Left ventricle myocardium inferior (tissue), 1 donor: ENCODE data around the gene RIC8A. TPM values are rescaled to one million over a fixed set of nuclear protein-coding genes. Genes with fewer than 3 reads are reported as not detected.
"Not testable (repeated sequence)": the region's sequence is repeated elsewhere in the genome, so short reads cannot be mapped to it uniquely, and the experiment has no call there.

Experiments
- DNase-seq: peaks from one replicate; pipeline ENCODE4 v3.0.0-alpha.2; 2020
- H3K27ac ChIP-seq: fragments of 200-600 bp; replicated peaks from 2 replicates; pipeline ENCODE4 v1.8.0; 2021
- H3K27me3 ChIP-seq: fragments of 200-600 bp; 2 replicates; pipeline ENCODE4 v1.8.0; 2021; ENCODE audit warnings: low read depth
- H3K36me3 ChIP-seq: fragments of 200-600 bp; 2 replicates; pipeline ENCODE4 v1.8.0; 2021
- H3K4me1 ChIP-seq: fragments of 200-600 bp; 2 replicates; pipeline ENCODE4 v1.8.0; 2021
- H3K4me3 ChIP-seq: fragments of 200-600 bp; 2 replicates; pipeline ENCODE4 v1.8.0; 2021; ENCODE audit warnings: mild to moderate bottlenecking, moderate library complexity
- H3K9me3 ChIP-seq: fragments of 200-600 bp; replicated peaks from 2 replicates; pipeline ENCODE4 v1.8.0; 2021
- intact Hi-C: fragments of 100-400 bp; cut with micrococcal nuclease; formaldehyde crosslinking; loops from one replicate; pipeline ENCODE4 v1.11.0; 2022
- total RNA-seq: library from RNA; stranded (reverse); fragmentation: NEBNext Ultra II Directional; extraction: Animal tissue kit (Norgen Biotek cat#: 25700); gene quantifications from one replicate; pipeline ENCODE4 v1.2.1, GENCODE V29; 2021
- TF ChIP-seq, protein P1 (sequence below): fragments of 200-600 bp; IDR thresholded peaks from 2 replicates; pipeline ENCODE4 v1.8.0; 2021; ENCODE audit warnings: antibody characterized with exemption, mild to moderate bottlenecking, borderline replicate concordance
- donor health status: DM: no; HTN: yes; CAD: no; lungs with severe emphysema.

The RIC8A gene
- total RNA-seq, 1 donor from 2014 or later, result 46.1 TPM

DNA sequence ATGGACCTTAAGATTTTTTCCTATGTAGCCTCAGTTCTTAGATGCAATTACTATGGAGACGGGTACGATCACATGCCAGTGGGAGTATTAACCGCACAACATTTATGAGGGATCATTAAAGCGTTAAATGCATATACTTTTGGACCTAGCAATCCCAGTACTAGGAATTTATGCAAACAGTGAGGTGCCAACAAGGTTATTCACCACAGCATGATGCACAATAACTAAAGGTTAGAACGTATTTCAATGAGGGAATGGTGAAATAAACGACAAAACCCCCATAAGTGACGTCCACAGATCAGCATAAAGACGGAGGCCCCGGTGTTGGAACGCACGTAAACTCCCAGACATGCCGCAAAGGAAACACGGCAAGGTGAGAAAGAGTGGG lies 28.1 kb downstream of the RIC8A start:
- DNase-seq, result no peak
- Histone ChIP-seq H3K27ac (peak overlapping the region; percentile 99), H3K9me3 (no peaks in the 10 kb centered on the region), H3K27me3 (no peaks in the 10 kb centered on the region), H3K36me3 (peaks cover 14% of the 10 kb centered on the region), H3K4me3 (peak overlapping the region; percentile 99), H3K4me1 (peaks cover 51% of the 10 kb centered on the region)
- intact Hi-C loops, result no loop called here
- TF ChIP-seq, protein P1, sequence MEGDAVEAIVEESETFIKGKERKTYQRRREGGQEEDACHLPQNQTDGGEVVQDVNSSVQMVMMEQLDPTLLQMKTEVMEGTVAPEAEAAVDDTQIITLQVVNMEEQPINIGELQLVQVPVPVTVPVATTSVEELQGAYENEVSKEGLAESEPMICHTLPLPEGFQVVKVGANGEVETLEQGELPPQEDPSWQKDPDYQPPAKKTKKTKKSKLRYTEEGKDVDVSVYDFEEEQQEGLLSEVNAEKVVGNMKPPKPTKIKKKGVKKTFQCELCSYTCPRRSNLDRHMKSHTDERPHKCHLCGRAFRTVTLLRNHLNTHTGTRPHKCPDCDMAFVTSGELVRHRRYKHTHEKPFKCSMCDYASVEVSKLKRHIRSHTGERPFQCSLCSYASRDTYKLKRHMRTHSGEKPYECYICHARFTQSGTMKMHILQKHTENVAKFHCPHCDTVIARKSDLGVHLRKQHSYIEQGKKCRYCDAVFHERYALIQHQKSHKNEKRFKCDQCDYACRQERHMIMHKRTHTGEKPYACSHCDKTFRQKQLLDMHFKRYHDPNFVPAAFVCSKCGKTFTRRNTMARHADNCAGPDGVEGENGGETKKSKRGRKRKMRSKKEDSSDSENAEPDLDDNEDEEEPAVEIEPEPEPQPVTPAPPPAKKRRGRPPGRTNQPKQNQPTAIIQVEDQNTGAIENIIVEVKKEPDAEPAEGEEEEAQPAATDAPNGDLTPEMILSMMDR, result no peak

DNA sequence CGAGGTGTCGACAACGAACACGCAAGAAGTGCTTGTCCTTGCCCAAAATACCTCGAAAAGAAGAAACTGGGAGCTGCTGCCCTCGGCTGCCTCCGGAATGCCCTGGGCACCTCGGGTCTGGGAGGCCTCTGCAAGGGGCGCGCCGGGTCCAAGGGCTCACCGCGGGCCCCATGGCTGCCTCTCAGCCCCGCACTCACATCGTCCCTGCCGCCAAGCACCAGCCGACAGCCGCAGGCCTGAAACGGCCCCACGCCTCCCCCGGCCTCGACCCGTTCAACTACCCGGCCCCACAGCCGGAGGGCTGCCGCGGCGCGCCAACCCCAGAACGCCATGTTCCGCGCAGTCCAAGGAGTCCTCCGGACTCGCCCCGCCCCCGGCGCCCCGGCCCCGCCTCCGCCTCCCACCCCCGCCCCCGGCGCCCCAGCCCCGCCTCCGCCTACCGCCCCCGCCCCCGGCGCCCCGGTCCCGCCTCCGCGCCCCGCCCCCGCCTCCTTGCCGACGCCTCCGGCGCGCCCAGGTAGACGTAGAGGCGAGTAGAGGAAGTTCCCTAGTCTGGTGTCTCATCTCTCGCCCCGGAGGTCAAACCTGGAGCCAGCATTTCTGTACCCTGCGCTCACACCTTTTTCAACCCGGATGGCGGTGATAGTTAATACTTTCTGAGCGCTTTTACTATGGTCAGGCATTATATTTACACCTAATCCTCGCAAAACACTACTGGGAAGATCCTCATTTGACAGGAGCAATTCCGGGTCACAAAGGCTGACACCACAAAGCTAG lies 28.7 kb downstream of the RIC8A start, which contains the start of gene SIRT3:
TSS of gene SIRT3 (minus strand) at position 346 of the 777 bp plus-strand sequence. CDS start at position 332, 14 bp downstream.
- intact Hi-C loops, result no loop called here
- peaks cover 55% of the 10 kb centered on the region for H3K4me1 ChIP-seq
- peaks cover 19% of the 10 kb centered on the region for H3K36me3 ChIP-seq
- H3K27ac ChIP-seq, result peak within 1 kb of the TSS; percentile 99
- TF ChIP-seq, protein P1, result peak; percentile 47
- peak; percentile 85 for DNase-seq
- no peaks in the 10 kb centered on the region for H3K27me3 ChIP-seq
- H3K4me3 ChIP-seq, result peak within 1 kb of the TSS; percentile 99
- no peaks in the 10 kb centered on the region for H3K9me3 ChIP-seq

DNA sequence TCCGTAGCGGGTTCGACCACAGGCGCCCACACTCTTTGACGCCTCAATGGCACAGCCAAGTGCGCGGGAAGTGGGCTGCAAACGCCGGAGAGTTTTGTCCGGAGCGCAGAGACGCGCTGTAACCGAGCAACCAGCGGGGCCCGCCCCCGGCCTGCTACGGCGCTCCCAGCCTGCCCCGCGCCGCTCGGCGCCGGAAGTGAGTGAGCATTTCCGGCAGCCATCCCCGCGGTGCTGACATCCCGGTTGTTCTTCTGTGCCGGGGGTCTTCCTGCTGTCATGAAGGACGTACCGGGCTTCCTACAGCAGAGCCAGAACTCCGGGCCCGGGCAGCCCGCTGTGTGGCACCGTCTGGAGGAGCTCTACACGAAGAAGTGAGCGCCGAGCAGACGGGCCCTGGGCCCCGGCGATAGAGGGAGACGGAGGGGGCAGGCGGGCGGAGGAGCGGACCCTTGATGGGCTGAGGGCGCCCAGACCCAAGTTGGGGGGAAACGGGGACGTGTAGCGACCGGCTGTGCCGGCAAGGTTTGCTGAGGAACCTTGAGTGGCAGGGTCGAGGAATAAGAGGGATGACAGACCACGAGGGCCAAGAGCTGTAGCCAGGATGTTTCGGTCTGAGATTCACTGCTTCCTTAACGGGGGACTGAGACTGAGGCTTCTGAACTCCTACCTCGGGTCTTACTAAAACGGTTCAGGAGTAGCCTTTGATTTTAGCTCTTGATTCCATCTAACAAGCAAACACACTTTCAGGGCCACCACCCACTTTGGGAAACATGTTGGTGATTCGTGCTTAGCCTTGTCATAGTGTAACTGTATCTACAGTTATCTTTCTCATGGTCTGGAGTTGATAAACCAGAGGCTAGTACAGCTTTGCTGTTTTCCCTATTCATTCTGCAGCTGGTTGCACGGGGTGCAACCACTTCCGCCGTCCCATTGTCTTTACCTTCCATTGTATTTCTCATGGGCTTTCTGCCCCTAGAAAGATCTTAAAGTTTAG lies 29.6 kb downstream of the RIC8A start, which contains the start of gene PSMD13:
TSS of gene PSMD13 (plus strand) at position 203 of the 994 bp plus-strand sequence. CDS start at position 277, 74 bp downstream.
- Histone ChIP-seq H3K4me1 (peaks cover 64% of the 10 kb centered on the region), H3K27ac (peak within 1 kb of the TSS; percentile 99), H3K9me3 (no peaks in the 10 kb centered on the region), H3K36me3 (peaks cover 26% of the 10 kb centered on the region), H3K4me3 (peak within 1 kb of the TSS; percentile 99), H3K27me3 (no peaks in the 10 kb centered on the region)
- intact Hi-C loops, result no loop called here
- TF ChIP-seq, protein P1, result no peak
- DNase-seq, result peak; percentile 88

DNA sequence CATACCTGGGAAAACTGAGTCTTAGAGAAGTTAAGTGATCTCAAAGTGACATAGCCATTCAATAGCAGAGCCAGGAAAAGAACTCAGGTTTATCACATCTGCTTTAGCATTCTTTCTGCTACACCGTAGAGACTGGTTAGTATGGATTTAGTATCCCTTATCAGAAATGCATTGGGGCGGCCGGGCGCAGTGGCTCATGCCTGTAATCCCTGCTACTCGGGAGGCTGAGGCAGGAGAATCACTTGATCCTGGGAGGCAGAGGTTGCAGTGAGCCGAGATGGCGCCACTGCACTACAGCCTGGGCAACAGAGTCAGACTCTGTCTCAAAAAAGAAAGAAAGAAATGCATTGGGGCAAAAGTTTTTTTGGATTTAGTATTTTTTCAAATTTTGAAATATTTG lies 30.8 kb downstream of the RIC8A start:
- Histone ChIP-seq H3K36me3 (peaks cover 30% of the 10 kb centered on the region), H3K4me3 (peak overlapping the region; percentile 99), H3K4me1 (peaks cover 67% of the 10 kb centered on the region)
- DNase-seq, H3K27ac ChIP-seq, H3K9me3 ChIP-seq, intact Hi-C loops, H3K27me3 ChIP-seq: not testable (repeated sequence)

DNA sequence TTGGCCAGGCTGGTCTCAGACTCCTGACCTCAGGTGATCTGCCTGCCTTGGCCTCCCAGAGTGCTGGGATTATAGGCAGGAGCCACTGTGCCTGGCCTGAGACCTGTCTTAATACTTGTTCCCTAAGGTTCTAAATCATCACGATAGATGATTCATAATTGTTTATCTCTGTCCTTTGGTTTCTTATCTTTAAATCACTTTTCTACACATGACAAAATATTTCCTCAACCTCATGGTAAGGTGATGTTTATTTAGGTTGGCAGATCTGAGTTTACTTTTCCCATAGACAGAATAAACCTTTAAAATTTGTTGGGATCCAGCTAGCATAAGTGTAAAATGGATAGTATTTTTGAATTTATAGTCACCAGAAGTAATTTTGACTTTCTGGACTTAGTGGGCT lies 32.8 kb downstream of the RIC8A start:
- H3K36me3 ChIP-seq, result peaks cover 50% of the 10 kb centered on the region
- no peak overlapping the region for H3K4me3 ChIP-seq
- no peak for DNase-seq
- no peak overlapping the region for H3K27ac ChIP-seq
- no peaks in the 10 kb centered on the region for H3K9me3 ChIP-seq
- no peaks in the 10 kb centered on the region for H3K27me3 ChIP-seq
- intact Hi-C loops, result no loop called here
- TF ChIP-seq, protein P1, result no peak
- peaks cover 57% of the 10 kb centered on the region for H3K4me1 ChIP-seq
